GM21529 (cell line): ENCODE measurements around the gene CLIC2.
"Not testable (repeated sequence)": the region's sequence is repeated elsewhere in the genome, so short reads cannot be mapped to it uniquely, and the experiment has no call there.

Source experiments
- ATAC-seq: cut with Tn5 transposase; IDR thresholded peaks from one replicate; pipeline ENCODE4 v1.9.1; 2021; ENCODE audit not compliant: unreplicated experiment

CLIC2 gene

DNA sequence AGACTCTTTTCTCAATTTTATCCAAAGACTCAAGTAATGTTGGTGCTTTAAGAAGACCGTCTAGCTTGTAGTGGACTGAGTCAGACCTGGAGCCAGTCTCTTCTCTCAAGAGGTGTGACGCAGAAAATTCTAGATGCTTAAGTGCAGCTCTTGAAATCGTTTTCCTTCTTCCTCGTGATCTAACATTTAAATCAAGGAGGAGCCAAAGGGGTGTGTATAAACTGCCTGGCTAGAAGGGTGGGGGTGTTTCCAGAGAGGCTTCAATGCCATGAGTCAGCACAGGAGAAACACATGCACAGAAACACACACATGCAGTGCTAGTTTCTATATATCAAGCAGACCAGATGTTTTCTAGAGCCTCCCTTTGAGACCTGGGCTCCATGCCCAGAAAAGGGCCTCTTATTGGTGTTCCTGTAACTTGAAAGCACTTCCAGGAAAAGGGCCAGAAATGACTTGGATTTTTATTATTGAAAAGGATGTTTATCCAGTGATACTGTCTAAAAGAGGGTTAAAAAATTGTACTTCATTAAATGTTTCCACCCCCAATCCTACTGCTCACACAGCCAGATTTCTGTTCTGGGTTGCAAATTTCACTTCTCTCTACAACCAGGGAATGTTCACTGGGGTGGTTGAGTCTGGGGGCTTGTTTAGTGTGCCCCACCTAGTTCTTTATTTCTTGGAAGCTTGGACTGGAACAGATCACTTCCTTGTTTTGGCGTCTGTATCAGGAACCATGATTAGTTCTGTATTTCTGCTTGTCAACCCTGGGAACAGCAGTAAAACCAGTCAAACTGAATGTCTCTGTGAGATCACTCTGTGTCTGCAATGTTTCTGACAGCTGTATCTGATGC lies at the start of gene CLIC2:
Gene CLIC2 (minus strand): TSS at position 129 of the 851 bp plus-strand sequence. CDS start 187 bp downstream, outside the sequence.
- peak; percentile 66 for ATAC-seq

DNA sequence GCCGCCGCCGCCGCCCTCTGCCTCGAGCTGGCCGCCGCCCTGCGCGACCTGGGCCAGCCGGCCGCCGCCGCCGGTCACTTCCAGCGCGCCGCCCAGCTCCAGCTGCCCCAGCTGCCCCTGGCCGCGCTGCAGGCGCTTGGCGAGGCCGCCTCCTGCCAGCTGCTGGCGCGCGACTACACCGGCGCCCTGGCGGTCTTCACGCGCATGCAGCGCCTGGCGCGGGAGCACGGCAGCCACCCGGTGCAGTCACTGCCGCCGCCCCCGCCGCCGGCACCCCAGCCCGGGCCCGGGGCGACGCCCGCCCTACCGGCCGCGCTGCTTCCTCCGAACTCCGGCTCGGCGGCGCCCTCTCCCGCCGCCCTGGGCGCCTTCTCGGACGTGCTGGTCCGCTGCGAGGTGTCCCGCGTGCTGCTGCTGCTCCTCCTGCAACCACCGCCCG lies 48.1 kb upstream of the CLIC2 start:
- peak; percentile 53 for ATAC-seq

GRCh38 chrX:155381843-155382528 lies 47.6 kb upstream of the CLIC2 start, which contains the start of gene F8A2:
Gene F8A2, plus strand, starts transcription at chrX:155382095. Its CDS starts 20 bp downstream, at chrX:155382115.
- peak; percentile 79 for ATAC-seq

DNA sequence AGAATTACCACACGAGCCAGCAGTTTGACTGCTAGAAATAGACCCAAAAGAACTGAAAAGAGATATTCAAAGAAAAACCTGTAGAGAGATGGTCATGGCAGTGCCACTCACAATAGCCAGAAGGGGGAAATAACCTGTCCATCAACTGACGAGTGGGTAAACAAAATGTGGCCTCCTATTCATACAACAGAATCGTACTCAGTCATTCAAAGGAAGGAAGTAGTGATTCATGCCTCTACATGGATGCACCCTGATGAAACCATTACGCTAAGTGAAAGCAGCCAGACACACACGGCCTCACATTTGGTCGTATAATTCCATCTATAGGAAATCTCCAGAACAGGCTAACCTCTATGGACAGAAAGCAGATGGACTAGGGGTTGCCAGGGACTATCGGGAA lies 45.4 kb upstream of the CLIC2 start:
- ATAC-seq: not testable (repeated sequence)

DNA sequence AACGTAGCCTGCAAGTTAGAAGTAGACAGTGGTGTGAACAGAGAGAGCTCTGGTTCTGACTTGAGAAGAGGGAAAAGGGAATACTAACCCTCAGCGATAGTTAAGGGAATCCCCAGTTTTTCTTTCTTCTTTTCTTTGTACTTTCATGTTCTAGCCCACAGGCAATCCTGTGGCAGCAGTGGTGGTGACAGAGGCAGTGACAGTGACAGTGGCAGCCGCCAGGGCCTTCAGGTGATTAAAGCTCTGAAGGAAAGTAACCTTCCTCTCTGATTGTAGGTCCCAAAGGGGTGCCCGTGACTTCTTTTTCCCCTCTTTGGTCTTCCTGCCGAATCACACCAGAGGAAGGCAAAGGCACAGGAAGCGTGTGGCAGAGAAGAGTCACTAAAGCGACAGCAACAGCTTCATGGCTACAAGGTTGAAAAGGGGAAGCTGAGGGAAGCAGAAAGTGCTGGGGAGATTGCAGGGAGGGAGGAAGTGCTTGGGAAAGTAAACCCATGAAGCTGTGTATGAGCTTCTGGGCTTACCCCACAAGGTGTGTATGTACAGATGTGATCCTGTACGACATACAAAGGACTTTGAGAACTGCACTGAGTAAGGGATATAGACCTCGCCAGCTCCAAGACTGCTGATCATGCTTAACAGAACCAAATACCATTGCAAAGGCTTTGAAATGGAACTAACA lies 39.5 kb upstream of the CLIC2 start:
- not testable (repeated sequence) for ATAC-seq

DNA sequence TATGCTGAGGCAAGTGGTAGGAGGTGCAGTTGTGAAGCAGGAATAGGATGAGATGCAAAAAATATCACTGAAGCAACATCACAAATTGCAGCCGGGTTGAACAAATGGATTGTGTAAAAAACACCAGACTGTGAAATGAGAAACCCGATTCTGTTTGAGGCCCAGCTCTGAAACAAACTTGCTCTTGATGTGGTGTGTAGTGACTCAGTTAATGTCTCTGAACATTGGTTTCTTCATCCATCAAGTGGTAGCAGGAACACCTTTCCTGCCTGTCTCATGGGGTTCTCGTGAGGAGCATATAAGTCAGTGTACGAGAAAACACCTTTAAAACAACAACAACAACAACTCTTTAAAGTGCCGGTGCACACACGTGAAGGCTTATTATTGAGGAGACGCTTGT lies 29.3 kb upstream of the CLIC2 start:
- ATAC-seq: not testable (repeated sequence)

DNA sequence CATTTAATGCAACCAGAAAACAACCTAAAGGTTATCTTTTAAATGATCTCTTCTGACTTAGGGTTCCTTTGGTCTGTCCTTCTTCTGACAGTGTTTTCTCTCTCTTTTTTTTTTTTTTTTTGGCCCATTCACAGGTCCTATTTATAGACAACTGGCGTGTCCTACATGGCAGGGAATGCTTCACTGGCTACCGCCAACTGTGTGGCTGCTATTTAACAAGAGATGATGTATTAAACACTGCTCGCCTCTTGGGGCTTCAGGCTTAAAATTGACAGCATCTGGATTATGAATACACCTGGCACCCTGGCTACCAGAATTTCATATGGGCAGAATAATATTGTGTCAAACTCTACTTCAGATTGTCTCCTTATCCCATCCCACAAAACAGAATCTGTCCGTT lies 15.0 kb upstream of the CLIC2 start:
- not testable (repeated sequence) for ATAC-seq

DNA sequence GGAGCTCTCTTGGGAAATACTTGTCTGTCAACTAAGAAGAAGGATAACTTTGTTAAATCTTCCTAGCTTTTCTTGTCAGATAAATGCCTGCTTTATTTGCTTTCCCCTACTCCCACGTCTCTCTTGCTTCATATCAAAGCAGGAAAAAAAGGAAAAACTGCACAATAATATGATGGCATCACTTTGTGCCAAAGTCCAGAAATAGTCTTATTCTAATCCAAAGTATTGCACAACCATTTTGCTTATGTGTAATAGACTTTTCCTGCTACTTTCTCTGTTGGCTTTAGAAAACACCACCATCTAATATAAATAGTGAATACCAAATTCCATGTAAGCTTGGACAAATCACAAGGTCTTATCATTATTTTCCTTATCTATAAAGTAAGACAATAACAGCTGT lies 11.3 kb upstream of the CLIC2 start:
- ATAC-seq: not testable (repeated sequence)

- not testable (repeated sequence) for ATAC-seq
Observed at GRCh38 chrX:155335337-155335712, 911 bp upstream of the CLIC2 start.

- ATAC-seq: no peak
Observed at GRCh38 chrX:155333544-155334100, 792 bp downstream of the CLIC2 start.

GRCh38 chrX:155330992-155331391 lies 3.4 kb downstream of the CLIC2 start:
- no peak for ATAC-seq

- ATAC-seq: no peak
Observed at GRCh38 chrX:155329293-155329692, 5.1 kb downstream of the CLIC2 start.

GRCh38 chrX:155326610-155327009 lies 7.8 kb downstream of the CLIC2 start:
- ATAC-seq: no peak

DNA sequence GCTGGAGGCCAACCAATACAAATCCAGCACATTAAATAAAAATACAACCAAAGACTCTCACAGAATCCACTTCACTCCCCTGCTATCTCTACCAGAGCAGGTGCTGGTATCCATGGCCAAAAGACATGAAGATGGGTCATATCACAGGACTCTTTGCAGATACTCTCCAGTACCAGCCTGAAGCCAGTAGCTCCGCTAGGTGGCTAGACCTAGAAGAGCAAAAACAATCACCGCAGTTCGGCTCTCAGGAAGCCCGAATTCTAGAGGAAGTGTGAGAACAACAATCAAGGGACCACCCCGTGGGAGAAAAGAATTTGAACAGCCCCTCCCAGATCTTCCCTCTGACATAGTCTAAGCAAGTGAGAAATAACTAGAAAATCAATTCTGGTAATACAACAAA lies 20.2 kb downstream of the CLIC2 start:
- ATAC-seq: no peak

GRCh38 chrX:155313766-155314165 lies 20.6 kb downstream of the CLIC2 start:
- ATAC-seq: no peak

GRCh38 chrX:155293771-155294170 lies 40.6 kb downstream of the CLIC2 start:
- no peak for ATAC-seq

GRCh38 chrX:155279873-155280272 lies 54.5 kb downstream of the CLIC2 start:
- ATAC-seq: no peak

DNA sequence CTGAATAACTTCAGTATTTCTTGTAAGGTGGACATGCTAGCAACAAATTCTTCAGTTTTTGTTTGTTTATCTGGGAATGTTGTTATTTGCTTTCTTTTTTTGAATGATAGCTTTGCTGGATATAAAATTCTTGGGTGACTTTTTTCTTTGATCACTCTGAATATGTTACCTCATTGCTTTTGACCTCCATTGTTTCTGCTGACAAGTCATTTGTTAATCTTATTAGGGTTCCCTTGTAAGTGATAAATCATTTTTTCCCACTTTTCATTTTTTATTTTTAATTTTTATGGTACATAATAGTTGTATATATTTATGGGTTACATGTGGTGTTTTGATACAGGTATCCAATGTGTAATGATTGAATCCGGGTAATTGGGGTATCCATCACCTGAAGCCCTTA lies 63.4 kb downstream of the CLIC2 start:
- no peak for ATAC-seq

- not testable (repeated sequence) for ATAC-seq
Observed at GRCh38 chrX:155267995-155268394, 66.4 kb downstream of the CLIC2 start.

DNA sequence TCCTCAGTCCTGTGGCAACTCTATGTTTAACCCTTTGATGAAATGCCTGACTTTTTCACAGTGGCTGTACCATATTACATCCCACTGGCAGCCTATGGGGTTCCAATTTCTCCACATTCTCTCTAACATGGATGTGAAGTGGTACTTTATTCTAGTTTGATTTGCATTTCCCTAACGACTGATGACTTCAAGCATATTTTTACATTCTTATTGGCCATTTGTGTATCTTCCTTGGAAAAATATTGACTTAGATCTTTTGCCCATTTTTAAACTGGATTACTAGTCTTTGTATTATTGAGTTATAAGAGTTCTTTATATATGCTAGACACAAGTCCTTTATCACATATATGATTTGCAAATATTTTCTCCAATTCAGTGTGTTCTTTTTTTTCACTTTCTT lies 68.0 kb downstream of the CLIC2 start:
- no peak for ATAC-seq
